ENCODE measurements around the gene PDGFC. TPM values are rescaled to one million over a fixed set of nuclear protein-coding genes. Genes with fewer than 3 reads are reported as not detected.

Gene PDGFC
- total and polyA plus RNA-seq, 12 donors, result 2.1 to 18.2 (median 14.8) TPM

DNA sequence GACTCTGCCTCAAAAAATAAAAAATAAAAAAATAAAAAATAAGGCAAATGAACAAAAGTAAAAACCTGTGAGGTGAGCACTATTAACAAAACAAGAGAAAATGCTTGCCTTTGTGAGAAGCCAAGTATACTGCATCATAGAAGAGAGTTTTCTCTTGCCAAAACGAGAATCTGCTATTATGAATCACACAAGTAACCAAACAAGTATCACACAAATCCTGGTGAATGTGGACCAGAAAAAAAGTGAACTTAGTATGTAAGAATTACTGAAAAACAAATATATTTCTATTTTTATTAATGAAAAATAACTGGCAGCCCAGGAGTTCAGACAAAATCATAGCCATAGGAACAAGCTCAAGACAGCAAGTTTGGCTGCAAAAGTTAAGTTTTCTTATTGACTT lies 193.5 kb downstream of the PDGFC start:
- Histone ChIP-seq H3K4me1 (peaks cover 0 to 54% (median 6%) of the 10 kb centered on the region in 9 donors), H3K36me3 (no peaks in the 10 kb centered on the region), H3K4me3 (no peak overlapping the region), H3K27ac (no peak overlapping the region), H3K9me3 (no peaks in the 10 kb centered on the region), H3K27me3 (no peaks in the 10 kb centered on the region)
- TF ChIP-seq, protein P1, sequence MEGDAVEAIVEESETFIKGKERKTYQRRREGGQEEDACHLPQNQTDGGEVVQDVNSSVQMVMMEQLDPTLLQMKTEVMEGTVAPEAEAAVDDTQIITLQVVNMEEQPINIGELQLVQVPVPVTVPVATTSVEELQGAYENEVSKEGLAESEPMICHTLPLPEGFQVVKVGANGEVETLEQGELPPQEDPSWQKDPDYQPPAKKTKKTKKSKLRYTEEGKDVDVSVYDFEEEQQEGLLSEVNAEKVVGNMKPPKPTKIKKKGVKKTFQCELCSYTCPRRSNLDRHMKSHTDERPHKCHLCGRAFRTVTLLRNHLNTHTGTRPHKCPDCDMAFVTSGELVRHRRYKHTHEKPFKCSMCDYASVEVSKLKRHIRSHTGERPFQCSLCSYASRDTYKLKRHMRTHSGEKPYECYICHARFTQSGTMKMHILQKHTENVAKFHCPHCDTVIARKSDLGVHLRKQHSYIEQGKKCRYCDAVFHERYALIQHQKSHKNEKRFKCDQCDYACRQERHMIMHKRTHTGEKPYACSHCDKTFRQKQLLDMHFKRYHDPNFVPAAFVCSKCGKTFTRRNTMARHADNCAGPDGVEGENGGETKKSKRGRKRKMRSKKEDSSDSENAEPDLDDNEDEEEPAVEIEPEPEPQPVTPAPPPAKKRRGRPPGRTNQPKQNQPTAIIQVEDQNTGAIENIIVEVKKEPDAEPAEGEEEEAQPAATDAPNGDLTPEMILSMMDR (IDR thresholded peaks at IDR 0.05), result no peak
- intact Hi-C loops (cut with DNase I), result loop anchor here in 1 of 10 donors (10.0 kb wide), 1 partner anchor 177 kb away; no protein-coding TSS in a partner anchor
- no peak for DNase-seq
- WGBS, 2 donors, result 68 to 80% methylated on average over 1 of the region's 1 CpG
- no peak for ATAC-seq

DNA sequence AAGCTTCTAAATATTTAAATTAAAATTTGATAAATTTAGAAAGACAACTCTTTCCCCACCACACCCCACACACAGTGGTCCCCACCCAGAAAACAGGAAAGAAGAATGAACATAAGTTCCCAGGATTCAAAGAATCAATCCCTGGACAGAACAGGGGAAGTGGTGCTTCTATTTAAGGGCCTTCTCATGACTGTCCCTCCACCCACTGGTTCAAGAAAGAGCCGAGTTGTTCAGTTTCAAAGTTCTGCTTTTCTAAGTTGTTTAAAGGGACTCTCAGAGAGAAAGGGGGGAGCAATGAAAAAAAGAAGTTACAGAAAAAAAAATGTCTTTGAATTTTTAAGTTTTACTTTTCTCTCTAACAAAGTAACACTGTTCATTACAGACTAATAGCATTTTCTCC lies 195.8 kb downstream of the PDGFC start:
- Histone ChIP-seq H3K9me3 (no peaks in the 10 kb centered on the region), H3K27ac (no peak overlapping the region), H3K4me3 (no peak overlapping the region), H3K36me3 (no peaks in the 10 kb centered on the region), H3K4me1 (peaks cover 0 to 70% (median 17%) of the 10 kb centered on the region in 9 donors), H3K27me3 (no peaks in the 10 kb centered on the region)
- intact Hi-C loops (cut with DNase I), result loop anchor here in 1 of 10 donors (10.0 kb wide), 1 partner anchor 179 kb away; no protein-coding TSS in a partner anchor
- WGBS, 2 donors, result 39 to 56% methylated on average over 1 of the region's 1 CpG
- peak in 6 of 8 donors; percentile 32 to 74 (median 54) for ATAC-seq
- DNase-seq, result no peak
- TF ChIP-seq, protein P1 (IDR thresholded peaks at IDR 0.05), result no peak

DNA sequence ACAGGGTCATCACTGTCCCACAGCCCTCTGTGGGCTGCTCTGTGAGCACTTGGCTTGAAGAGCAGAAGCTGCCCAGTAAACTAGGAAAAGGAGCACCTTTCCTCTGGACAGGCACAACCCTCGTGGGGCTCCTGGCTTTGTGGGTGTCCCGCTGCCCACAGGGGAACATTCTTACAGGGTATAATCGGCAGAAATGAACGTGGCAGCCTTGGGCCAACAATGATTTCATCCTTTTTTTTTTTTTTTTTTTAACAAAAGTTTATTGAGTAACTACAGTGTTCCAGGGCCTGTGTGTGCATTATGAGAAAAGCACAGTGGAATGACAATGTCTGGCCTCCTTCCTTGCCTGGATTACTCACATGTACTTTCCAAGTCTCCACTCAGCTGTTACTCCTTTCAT lies 197.2 kb downstream of the PDGFC start:
- ATAC-seq, result peak in 4 of 8 donors; percentile 5 to 72 (median 62)
- intact Hi-C loops (cut with DNase I), result loop anchor here in 2 of 10 donors (5.0 to 10.0 kb wide), 2 partner anchors 173 to 180 kb away; no protein-coding TSS in a partner anchor
- no peaks in the 10 kb centered on the region for H3K9me3 ChIP-seq
- DNase-seq, result no peak
- no peaks in the 10 kb centered on the region for H3K36me3 ChIP-seq
- TF ChIP-seq, protein P1 (IDR thresholded peaks at IDR 0.05), result no peak
- peak overlapping the region in 1 of 10 donors; percentile 16 for H3K27ac ChIP-seq
- no peaks in the 10 kb centered on the region for H3K27me3 ChIP-seq
- H3K4me1 ChIP-seq, result peaks cover 0 to 70% (median 25%) of the 10 kb centered on the region in 9 donors
- WGBS, 2 donors, result 56 to 71% methylated on average over 4 of the region's 4 CpGs
- H3K4me3 ChIP-seq, result no peak overlapping the region

DNA sequence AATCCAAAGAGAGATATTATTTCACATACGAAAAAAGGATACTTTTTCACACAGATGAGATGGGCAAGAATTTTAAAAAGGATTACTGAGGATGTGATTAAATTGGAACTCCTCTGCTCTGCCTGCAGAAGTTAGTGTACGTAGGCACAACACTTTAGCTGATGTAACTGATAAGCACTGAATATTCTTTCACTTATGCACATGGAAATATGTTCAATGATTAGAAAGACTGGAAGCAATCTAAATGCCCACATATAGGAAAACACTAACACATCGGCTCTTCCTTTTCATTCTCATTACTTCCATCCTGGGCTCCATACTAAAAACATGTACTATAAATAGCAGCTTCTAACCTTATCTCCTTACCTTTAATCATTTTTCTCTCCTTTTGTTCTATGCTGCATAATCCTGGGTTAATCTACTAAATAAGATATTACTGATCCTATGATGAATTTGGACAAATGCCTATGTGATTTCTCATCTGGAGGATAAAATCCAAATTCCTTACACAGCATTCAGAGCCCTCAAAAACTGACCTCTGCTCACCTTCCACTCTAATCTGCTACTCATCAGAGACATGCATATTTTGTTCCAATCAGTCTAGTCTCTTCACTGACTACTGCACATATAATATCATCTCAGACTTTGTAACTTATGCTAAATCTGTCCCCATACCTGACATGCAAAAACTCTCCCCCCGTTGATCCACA lies 197.8 kb downstream of the PDGFC start:
- H3K4me1 ChIP-seq, result peaks cover 0 to 64% (median 24%) of the 10 kb centered on the region in 9 donors
- TF ChIP-seq, protein P1 (IDR thresholded peaks at IDR 0.05), result no peak
- ATAC-seq (no peak), DNase-seq (no peak)
- no peaks in the 10 kb centered on the region for H3K27me3 ChIP-seq
- peak overlapping the region in 1 of 10 donors; percentile 16 for H3K27ac ChIP-seq
- intact Hi-C loops (cut with DNase I), result loop anchor here in 2 of 10 donors (5.0 to 10.0 kb wide), 2 partner anchors 173 to 181 kb away; no protein-coding TSS in a partner anchor
- no peaks in the 10 kb centered on the region for H3K9me3 ChIP-seq
- H3K4me3 ChIP-seq, result no peak overlapping the region
- 77 to 78% methylated on average over 4 of the region's 4 CpGs for WGBS, 2 donors
- no peaks in the 10 kb centered on the region for H3K36me3 ChIP-seq
